Stomach (tissue), 4 donors: ENCODE data around the gene ACACB.

ENCODE experiments used
- CTCF ChIP-seq, 7 experiments: fragments of 450-650 bp in 4 of 7; fragments of 200-600 bp in 3 of 7; sonication (generic) in 3 of 7; IDR thresholded peaks; one replicate each; pipeline ENCODE4 v1.5.1; 2016 to 2019; ENCODE audit warnings: antibody characterized with exemption in 7 of 7, control low read depth in 2 of 7, mild to moderate bottlenecking in 1 of 7
- POLR2A ChIP-seq, 4 donors: fragments of 450-650 bp; IDR thresholded peaks; one replicate each; pipeline ENCODE4 v1.6.1; 2016; ENCODE audit warnings: antibody characterized with exemption in 4 of 4, control low read depth in 2 of 4, mild to moderate bottlenecking in 1 of 4, moderate library complexity in 1 of 4

GRCh38 chr12:109139791-109140190 is 23.4 kb downstream of the ACACB start:
- no peak for TF ChIP-seq CTCF (IDR thresholded peaks at IDR 0.05)
- TF ChIP-seq POLR2A (IDR thresholded peaks at IDR 0.05), result no peak
